ENCODE data around the gene PRR9.
"Not testable (repeated sequence)": the region's sequence is repeated elsewhere in the genome, so short reads cannot be mapped to it uniquely, and the experiment has no call there.

Gene PRR9

DNA sequence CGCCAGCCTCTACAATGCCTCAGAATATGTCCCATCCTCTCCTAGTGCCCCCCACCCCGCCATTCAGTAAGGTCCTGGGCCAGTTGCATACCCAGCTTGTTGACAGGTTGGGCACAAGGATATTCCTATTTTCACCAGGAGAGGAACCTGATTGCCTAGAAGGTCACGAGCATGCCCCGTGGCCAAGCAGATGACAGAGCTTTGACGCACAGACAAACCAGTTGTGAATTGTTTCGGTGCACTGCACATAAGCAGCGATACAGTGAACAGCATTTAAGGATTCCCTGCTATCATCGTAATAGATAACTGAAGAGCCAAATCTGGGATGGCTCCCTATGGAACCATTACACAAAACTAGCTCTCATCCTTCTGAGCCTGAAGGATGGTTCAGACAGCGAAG is 10.8 kb upstream of the PRR9 start:
- Histone ChIP-seq H3K4me1 (ENCODE audit: insufficient read depth, low read length) (no peaks in the 10 kb centered on the region), H3K4me3 (ENCODE audit: low read depth in 1 of 2, low read length in 2 of 2) (no peak overlapping the region), H3K27me3 (ENCODE audit: control insufficient read depth in 1 of 2, insufficient read depth in 2 of 2, low read length in 2 of 2) (no peaks in the 10 kb centered on the region), H3K36me3 (ENCODE audit: insufficient read depth, low read length) (no peaks in the 10 kb centered on the region), H3K9ac (ENCODE audit: low read length) (no peak overlapping the region), H3K9me3 (ENCODE audit: low read length) (no peaks in the 10 kb centered on the region), H3K27ac (ENCODE audit: low read depth, low read length) (no peak overlapping the region)

DNA sequence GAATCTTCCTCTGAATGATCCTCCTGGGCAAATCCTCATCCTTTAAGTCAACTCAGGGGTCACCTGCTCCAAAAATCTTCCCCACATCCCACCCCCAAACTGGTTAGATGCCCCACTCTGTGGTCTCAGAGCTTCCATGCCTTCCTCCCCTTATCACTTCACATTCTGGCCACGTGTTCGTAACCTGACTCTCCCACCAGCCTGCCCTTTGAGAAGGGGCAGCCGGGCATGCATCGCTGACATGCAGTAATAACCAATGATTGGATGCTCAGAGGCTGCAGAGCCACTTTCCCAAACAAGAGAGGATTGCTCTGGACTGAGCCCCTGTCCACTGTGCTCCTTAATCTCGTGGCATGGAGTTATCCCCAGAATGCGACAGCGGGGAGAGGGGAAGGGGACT is 7.2 kb upstream of the PRR9 start:
- Histone ChIP-seq H3K27me3 (ENCODE audit: control insufficient read depth in 1 of 2, insufficient read depth in 2 of 2, low read length in 2 of 2) (no peaks in the 10 kb centered on the region), H3K4me1 (ENCODE audit: insufficient read depth, low read length) (no peaks in the 10 kb centered on the region), H3K4me3 (ENCODE audit: low read depth in 1 of 2, low read length in 2 of 2) (no peak overlapping the region), H3K9me3 (ENCODE audit: low read length) (no peaks in the 10 kb centered on the region), H3K36me3 (ENCODE audit: insufficient read depth, low read length) (no peaks in the 10 kb centered on the region), H3K27ac (ENCODE audit: low read depth, low read length) (no peak overlapping the region), H3K9ac (ENCODE audit: low read length) (no peak overlapping the region)

DNA sequence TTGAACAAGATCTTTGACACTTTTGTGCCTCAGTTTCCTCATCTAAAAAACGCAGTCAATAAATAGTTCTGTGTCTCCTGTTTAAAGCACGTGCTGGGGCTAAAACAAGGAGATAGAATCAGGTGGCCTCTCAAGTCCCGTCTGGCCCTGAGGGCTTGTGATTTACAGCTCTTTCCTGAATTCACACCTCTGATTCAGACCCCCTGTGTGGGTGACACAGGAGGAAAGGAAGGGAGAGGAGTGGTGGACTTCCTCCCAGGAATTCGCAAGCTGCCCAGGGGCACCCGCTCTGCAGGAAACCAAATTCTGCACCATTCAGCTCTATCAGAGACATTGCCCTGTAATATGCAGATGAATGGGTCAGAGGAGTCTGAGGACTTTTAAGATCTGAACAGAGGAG is 5.2 kb upstream of the PRR9 start:
- H3K27me3 ChIP-seq (ENCODE audit: control insufficient read depth in 1 of 2, insufficient read depth in 2 of 2, low read length in 2 of 2) = no peaks in the 10 kb centered on the region
- H3K4me1 ChIP-seq (ENCODE audit: insufficient read depth, low read length) = no peaks in the 10 kb centered on the region
- H3K4me3 ChIP-seq (ENCODE audit: low read depth in 1 of 2, low read length in 2 of 2) = no peak overlapping the region
- no peak overlapping the region for H3K9ac ChIP-seq (ENCODE audit: low read length)
- H3K36me3 ChIP-seq (ENCODE audit: insufficient read depth, low read length) = no peaks in the 10 kb centered on the region
- H3K27ac ChIP-seq (ENCODE audit: low read depth, low read length) = no peak overlapping the region
- no peaks in the 10 kb centered on the region for H3K9me3 ChIP-seq (ENCODE audit: low read length)

DNA sequence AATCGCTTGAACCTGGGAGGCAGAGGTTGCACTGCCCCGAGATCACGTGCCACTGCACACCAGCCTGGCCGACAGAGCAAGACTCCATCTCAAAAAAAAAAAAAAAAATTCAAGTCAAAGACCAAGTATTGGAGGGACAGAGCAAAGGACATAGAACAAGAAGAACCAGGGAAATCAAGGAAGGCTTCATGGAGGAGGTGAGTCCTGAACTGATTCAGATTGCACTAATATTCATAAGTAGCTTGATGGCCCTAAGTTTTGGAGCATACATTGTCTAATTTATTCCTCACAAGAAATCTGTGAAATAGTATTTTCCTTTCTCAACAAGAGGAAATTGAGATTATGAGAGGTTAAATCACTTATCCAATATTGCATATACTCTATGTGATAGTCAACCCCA is 3.9 kb upstream of the PRR9 start:
- Histone ChIP-seq H3K9ac (ENCODE audit: low read length) (no peak overlapping the region), H3K4me1 (ENCODE audit: insufficient read depth, low read length) (no peaks in the 10 kb centered on the region), H3K36me3 (ENCODE audit: insufficient read depth, low read length) (no peaks in the 10 kb centered on the region), H3K4me3 (ENCODE audit: low read depth in 1 of 2, low read length in 2 of 2) (no peak overlapping the region), H3K9me3 (ENCODE audit: low read length) (no peaks in the 10 kb centered on the region), H3K27ac (ENCODE audit: low read depth, low read length) (no peak overlapping the region), H3K27me3 (ENCODE audit: control insufficient read depth in 1 of 2, insufficient read depth in 2 of 2, low read length in 2 of 2) (no peaks in the 10 kb centered on the region)

DNA sequence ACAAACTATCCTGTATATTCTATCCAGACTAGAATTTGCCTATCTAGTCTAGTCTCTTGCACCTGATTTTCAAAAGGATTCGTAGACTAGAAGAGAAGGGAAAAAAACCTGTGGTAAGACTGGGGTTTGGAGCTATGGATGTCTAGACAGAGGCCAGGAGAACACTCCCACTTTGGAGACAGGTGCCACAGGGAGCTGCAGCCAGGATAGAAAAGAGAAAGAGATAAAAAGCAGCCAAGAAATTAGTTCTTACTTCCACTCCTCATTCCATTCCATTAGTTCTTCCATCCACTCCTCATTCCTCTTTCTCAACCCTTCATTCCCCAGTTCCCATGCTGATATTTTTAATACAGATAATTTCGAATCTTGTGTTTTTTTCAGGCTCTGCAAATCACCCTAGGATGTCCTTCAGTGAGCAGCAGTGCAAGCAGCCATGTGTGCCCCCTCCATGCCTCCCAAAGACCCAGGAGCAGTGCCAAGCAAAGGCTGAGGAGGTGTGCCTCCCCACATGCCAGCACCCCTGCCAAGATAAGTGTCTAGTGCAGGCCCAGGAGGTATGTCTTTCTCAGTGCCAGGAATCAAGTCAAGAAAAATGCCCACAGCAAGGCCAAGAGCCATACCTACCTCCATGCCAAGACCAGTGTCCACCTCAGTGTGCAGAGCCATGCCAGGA is 496 bp downstream of the PRR9 start:
- H3K4me1 ChIP-seq (ENCODE audit: insufficient read depth, low read length) = no peaks in the 10 kb centered on the region
- H3K4me3 ChIP-seq (ENCODE audit: low read depth in 1 of 2, low read length in 2 of 2) = no peak overlapping the region
- no peaks in the 10 kb centered on the region for H3K9me3 ChIP-seq (ENCODE audit: low read length)
- H3K36me3 ChIP-seq (ENCODE audit: insufficient read depth, low read length) = no peaks in the 10 kb centered on the region
- H3K27ac ChIP-seq (ENCODE audit: low read depth, low read length) = no peak overlapping the region
- H3K27me3 ChIP-seq (ENCODE audit: control insufficient read depth in 1 of 2, insufficient read depth in 2 of 2, low read length in 2 of 2) = no peaks in the 10 kb centered on the region
- H3K9ac ChIP-seq (ENCODE audit: low read length) = no peak overlapping the region

DNA sequence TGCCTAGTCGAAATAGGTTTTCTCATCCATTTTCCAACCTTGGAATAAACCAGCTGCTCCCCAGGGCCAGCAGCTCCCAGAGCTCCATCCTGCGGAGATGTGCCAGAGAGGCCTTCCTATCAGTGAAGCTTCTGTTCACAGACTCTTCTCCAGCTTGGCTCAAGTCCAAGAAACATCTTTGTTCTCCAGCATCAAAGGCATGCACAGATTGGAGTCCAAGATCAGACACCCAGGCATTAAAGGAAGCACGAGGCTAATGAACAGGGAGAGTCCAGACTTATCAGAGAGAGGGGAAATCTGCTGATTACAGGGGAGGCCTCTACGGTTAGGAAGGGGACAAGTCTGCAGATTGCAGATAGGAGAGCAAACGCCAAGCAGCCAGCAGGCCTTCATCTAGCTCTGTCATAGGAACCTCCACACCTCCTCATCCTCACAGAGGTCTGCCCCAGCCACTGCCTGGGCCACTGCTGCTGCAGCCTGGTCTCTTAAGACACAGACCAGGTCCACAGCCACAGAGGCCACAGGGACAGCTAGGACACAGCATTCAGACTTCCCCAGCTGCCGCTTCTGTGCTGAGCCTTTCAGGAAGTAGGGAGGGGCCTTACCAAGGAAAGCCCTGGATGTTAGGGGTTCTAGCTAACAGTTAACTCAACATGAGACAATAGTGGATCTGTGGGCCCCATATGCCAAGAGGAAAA is 3.4 kb downstream of the PRR9 start:
- H3K9ac ChIP-seq (ENCODE audit: low read length) = no peak overlapping the region

DNA sequence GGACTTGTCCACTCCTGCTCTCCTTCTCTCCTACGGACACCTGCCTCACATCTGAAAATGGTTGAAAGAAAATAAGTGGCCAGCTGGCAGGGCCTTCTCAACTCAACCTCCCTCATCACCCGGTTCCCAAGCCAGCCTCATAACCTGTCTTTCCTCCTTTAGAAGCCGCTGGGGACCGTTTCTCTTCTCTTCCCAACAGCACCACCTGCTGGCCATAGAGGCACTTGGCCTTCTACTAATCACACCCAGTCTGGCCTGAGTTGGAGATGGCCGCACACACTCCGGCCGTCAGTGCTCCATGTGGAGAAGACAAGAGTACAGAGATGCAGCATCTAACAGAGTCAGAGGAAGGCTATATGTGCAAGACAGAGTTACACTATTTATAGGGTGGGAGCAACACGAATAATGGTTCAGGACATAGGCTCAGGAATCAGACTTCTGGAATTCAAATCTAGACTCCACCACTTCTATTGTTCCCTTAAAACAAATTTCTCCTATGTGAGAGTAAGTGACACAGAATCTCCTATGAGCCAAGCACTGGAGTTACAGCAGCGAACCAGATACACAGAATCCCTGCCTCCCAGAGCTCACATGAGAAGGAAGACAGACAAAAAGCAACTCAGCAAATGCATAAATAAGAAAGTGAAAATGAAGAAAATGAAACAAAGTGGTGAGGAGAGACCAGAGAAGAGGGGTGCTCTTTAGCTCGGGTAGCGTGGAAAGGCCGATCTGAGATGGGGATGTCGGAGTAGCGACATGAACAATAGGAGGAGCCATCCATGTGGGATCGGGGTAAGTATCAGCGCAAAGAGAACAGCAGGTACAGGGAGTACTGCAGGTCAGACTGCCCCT is 5.9 kb downstream of the PRR9 start:
- not testable (repeated sequence) for H3K4me1 ChIP-seq (ENCODE audit: insufficient read depth, low read length); H3K27me3 ChIP-seq (ENCODE audit: control insufficient read depth in 1 of 2, insufficient read depth in 2 of 2, low read length in 2 of 2); H3K27ac ChIP-seq (ENCODE audit: low read depth, low read length); H3K9ac ChIP-seq (ENCODE audit: low read length); H3K9me3 ChIP-seq (ENCODE audit: low read length); H3K36me3 ChIP-seq (ENCODE audit: insufficient read depth, low read length); H3K4me3 ChIP-seq (ENCODE audit: low read depth in 1 of 2, low read length in 2 of 2)

More for the DNA sequence above, 3.4 kb downstream of the PRR9 start:
- Histone ChIP-seq H3K9me3 (ENCODE audit: low read length) (no peaks in the 10 kb centered on the region), H3K36me3 (ENCODE audit: insufficient read depth, low read length) (no peaks in the 10 kb centered on the region), H3K27me3 (ENCODE audit: control insufficient read depth in 1 of 2, insufficient read depth in 2 of 2, low read length in 2 of 2) (peaks cover 0 to 3% of the 10 kb centered on the region in 2 donors), H3K4me1 (ENCODE audit: insufficient read depth, low read length) (no peaks in the 10 kb centered on the region), H3K4me3 (ENCODE audit: low read depth in 1 of 2, low read length in 2 of 2) (no peak overlapping the region), H3K27ac (ENCODE audit: low read depth, low read length) (no peak overlapping the region)

DNA sequence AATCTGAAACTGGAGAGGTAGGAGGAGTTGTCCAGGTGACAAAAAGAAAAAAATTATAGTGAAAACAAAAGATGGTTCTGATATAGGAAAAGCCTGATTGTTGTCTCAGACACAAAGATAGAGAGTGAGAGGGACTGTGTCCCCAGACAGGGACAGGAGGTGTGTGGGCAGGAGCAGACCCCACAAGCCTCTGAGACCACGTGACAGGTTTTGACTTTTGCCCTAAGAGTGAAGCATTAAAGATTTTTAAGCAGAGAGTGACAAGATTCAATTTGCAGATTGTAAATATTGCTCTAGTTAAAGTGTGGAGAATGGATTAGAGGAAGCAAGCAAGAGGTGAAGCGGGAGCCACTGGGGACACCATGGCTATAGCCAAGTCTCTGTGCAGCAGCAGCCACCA is 10.4 kb downstream of the PRR9 start:
- H3K4me1 ChIP-seq (ENCODE audit: insufficient read depth, low read length) = no peaks in the 10 kb centered on the region
- no peak overlapping the region for H3K27ac ChIP-seq (ENCODE audit: low read depth, low read length)
- no peaks in the 10 kb centered on the region for H3K36me3 ChIP-seq (ENCODE audit: insufficient read depth, low read length)
- H3K9me3 ChIP-seq (ENCODE audit: low read length) = no peaks in the 10 kb centered on the region
- H3K9ac ChIP-seq (ENCODE audit: low read length) = no peak overlapping the region
- H3K4me3 ChIP-seq (ENCODE audit: low read depth in 1 of 2, low read length in 2 of 2) = no peak overlapping the region
- peaks cover 0 to 4% of the 10 kb centered on the region in 2 donors for H3K27me3 ChIP-seq (ENCODE audit: control insufficient read depth in 1 of 2, insufficient read depth in 2 of 2, low read length in 2 of 2)

DNA sequence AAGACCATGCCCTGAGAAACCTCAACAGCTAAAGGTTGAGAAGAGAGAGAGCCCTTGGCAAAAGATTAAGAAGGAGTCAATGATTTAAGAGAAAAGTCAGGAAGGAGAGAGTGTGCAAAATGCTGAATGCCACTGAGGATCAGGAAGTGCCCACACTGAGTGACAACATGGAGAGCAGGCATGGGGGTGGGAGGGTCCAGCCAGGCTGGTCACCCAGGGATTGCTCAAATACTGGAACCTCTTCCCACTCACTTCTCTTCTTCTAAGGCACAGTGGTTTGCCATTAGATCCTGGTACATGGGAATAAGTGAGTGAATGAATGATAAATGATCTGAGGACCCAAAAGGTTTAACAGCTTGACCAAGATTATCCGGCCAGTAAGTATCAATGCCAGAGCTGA is 11.1 kb downstream of the PRR9 start:
- Histone ChIP-seq H3K4me1 (ENCODE audit: insufficient read depth, low read length) (no peaks in the 10 kb centered on the region), H3K9ac (ENCODE audit: low read length) (no peak overlapping the region), H3K27me3 (ENCODE audit: control insufficient read depth in 1 of 2, insufficient read depth in 2 of 2, low read length in 2 of 2) (peaks cover 0 to 4% of the 10 kb centered on the region in 2 donors), H3K9me3 (ENCODE audit: low read length) (no peaks in the 10 kb centered on the region), H3K36me3 (ENCODE audit: insufficient read depth, low read length) (no peaks in the 10 kb centered on the region), H3K27ac (ENCODE audit: low read depth, low read length) (no peak overlapping the region), H3K4me3 (ENCODE audit: low read depth in 1 of 2, low read length in 2 of 2) (no peak overlapping the region)

DNA sequence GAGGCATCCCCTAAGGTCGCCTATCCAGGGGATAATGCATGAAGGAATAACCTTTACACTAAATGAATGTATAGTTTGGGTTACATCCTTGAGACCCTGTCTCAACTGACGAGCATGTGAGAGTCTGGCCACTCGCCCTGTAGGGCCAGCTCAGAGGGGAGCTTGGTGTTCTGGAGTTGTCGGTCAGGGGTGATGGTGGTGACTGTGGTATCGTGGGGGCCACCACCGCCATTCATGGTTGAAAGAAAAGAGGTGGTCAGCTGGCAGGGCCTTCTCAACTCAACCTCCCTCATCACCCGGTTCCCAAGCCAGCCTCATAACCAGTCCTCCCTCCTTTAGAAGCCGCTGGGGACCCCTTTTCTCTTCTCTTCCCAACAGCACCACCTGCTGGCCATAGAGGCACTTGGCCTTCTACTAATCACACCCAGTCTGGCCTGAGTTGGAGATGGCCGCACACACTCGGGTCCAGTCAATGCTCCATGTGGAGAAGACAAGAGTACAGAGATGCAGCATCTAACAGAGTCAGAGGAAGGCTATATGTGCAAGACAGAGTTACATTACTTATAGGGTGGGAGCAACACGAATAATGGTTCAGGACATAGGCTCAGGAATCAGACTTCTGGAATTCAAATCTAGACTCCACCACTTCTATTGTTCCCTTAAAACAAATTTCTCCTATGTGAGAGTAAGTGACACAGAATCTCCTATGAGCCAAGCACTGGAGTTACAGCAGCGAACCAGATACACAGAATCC is 11.9 kb downstream of the PRR9 start:
- H3K9ac ChIP-seq (ENCODE audit: low read length); H3K4me1 ChIP-seq (ENCODE audit: insufficient read depth, low read length); H3K27ac ChIP-seq (ENCODE audit: low read depth, low read length); H3K9me3 ChIP-seq (ENCODE audit: low read length); H3K4me3 ChIP-seq (ENCODE audit: low read depth in 1 of 2, low read length in 2 of 2); H3K36me3 ChIP-seq (ENCODE audit: insufficient read depth, low read length); H3K27me3 ChIP-seq (ENCODE audit: control insufficient read depth in 1 of 2, insufficient read depth in 2 of 2, low read length in 2 of 2): not testable (repeated sequence)

DNA sequence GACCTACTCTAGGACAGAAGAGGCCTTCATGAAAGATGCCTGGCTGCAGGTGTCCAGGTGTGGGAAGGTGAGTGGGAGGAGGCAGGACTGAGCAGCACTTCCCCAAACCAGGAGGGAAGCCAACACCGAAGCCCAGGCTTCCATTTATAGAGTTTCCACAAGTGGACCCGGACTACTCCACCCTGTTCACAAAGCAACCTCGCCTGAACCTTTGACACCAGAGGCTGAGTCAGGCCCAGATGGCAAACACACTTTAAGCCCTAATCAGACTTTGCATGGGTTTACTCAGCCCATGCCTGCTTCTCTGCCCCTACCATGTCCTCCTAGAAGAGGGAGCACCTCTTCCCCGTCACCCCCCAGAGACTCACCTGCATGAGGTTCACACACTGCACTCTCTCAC is 14.0 kb downstream of the PRR9 start:
- Histone ChIP-seq H3K9me3 (ENCODE audit: low read length) (no peaks in the 10 kb centered on the region), H3K36me3 (ENCODE audit: insufficient read depth, low read length) (no peaks in the 10 kb centered on the region), H3K27ac (ENCODE audit: low read depth, low read length) (no peak overlapping the region), H3K4me3 (ENCODE audit: low read depth in 1 of 2, low read length in 2 of 2) (no peak overlapping the region), H3K9ac (ENCODE audit: low read length) (no peak overlapping the region), H3K27me3 (ENCODE audit: control insufficient read depth in 1 of 2, insufficient read depth in 2 of 2, low read length in 2 of 2) (no peaks in the 10 kb centered on the region), H3K4me1 (ENCODE audit: insufficient read depth, low read length) (no peaks in the 10 kb centered on the region)
